Mucosa of rectum (tissue), 2 donors: ENCODE measurements around the gene NME1.

Experiments used
- H3K27ac ChIP-seq, 2 donors: one replicate each; pipeline ENCODE4 v1.7.0; 2013; ENCODE audit warnings: inconsistent platforms in 2 of 2, low read depth in 2 of 2, low read length in 2 of 2
- H3K27me3 ChIP-seq, 2 donors: one replicate each; pipeline ENCODE4 v1.7.0; 2013; ENCODE audit warnings: low read length in 2 of 2; ENCODE audit not compliant: control insufficient read depth in 2 of 2, insufficient read depth in 2 of 2
- H3K36me3 ChIP-seq, 2 donors: one replicate each; pipeline ENCODE4 v1.7.0; 2013; ENCODE audit warnings: low read length in 2 of 2; ENCODE audit not compliant: control insufficient read depth in 2 of 2, insufficient read depth in 2 of 2
- H3K4me1 ChIP-seq, 2 donors: one replicate each; pipeline ENCODE4 v1.7.0; 2013; ENCODE audit warnings: low read length in 2 of 2, mild to moderate bottlenecking in 1 of 2; ENCODE audit not compliant: control insufficient read depth in 2 of 2, insufficient read depth in 2 of 2
- H3K4me3 ChIP-seq, 2 donors: one replicate each; pipeline ENCODE4 v1.7.0; 2013; ENCODE audit warnings: low read length in 2 of 2
- H3K9ac ChIP-seq, 2 donors: one replicate each; pipeline ENCODE4 v1.7.0; 2013; ENCODE audit warnings: low read length in 2 of 2, low read depth in 1 of 2, mild to moderate bottlenecking in 1 of 2
- H3K9me3 ChIP-seq, 2 donors: one replicate each; pipeline ENCODE4 v1.7.0; 2013; ENCODE audit warnings: low read length in 2 of 2; ENCODE audit not compliant: control insufficient read depth in 2 of 2
- donor health status: healthy.
- donor health status: Normal muscosa, but diverticular disease.

The NME1 gene

GRCh38 chr17:51189162-51189561 is 35.8 kb downstream of the NME1 start:
- Histone ChIP-seq H3K36me3 (peaks cover 35 to 47% of the 10 kb centered on the region in 2 donors), H3K27ac (no peak overlapping the region), H3K9ac (no peak overlapping the region), H3K4me1 (no peaks in the 10 kb centered on the region), H3K27me3 (no peaks in the 10 kb centered on the region), H3K9me3 (no peaks in the 10 kb centered on the region), H3K4me3 (no peak overlapping the region)

- Histone ChIP-seq H3K9me3 (no peaks in the 10 kb centered on the region), H3K27me3 (no peaks in the 10 kb centered on the region), H3K36me3 (peaks cover 35 to 44% of the 10 kb centered on the region in 2 donors), H3K27ac (no peak overlapping the region), H3K9ac (no peak overlapping the region), H3K4me1 (no peaks in the 10 kb centered on the region), H3K4me3 (no peak overlapping the region)
These were observed 36.3 kb downstream of the NME1 start for GRCh38 chr17:51189628-51190027.

- Histone ChIP-seq H3K27me3 (no peaks in the 10 kb centered on the region), H3K9me3 (no peaks in the 10 kb centered on the region), H3K4me1 (no peaks in the 10 kb centered on the region), H3K36me3 (peaks cover 34 to 46% of the 10 kb centered on the region in 2 donors), H3K27ac (no peak overlapping the region), H3K4me3 (no peak overlapping the region), H3K9ac (no peak overlapping the region)
These were observed 38.5 kb downstream of the NME1 start for GRCh38 chr17:51191895-51192294.

DNA sequence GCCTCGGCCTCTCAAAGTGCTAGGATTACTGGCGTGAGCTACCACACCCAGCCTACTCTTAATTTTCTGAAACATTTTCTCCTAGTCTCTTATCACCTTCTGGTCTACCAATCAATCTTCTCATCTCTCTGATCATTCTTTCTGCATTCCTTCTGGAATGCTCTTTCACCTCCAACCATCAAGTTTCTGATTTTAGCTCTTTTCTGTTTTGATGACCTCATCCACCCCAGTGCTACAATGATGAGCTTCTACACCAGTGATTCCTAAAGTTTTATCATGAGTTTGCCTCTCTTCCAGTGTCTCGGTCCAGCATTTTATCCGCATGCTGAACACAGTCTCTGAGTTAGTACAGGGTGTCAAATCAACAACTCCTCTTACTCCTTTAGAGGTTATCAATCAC is 44.4 kb downstream of the NME1 start:
- Histone ChIP-seq H3K27me3 (no peaks in the 10 kb centered on the region), H3K9me3 (no peaks in the 10 kb centered on the region), H3K4me3 (no peak overlapping the region), H3K4me1 (no peaks in the 10 kb centered on the region), H3K9ac (no peak overlapping the region), H3K36me3 (peaks cover 34 to 48% of the 10 kb centered on the region in 2 donors), H3K27ac (no peak overlapping the region)

DNA sequence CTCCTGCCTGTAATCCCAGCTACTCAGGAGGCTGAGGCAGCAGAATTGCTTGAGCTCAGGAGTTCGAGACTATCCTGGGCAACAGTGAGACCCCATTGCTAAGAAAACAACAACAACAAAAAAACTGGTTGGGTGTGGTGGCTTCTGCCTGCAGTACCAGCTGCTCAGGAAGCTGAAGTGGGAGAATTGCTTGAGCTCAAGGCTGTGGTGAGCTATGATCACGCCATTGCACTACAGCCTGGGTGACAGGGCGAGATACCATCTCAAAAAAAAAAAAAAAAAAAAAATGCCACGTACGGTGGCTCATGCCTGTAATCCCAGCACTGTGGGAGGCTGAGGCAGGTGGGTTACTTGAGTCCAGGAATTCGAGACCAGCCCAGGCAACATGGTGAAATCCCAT is 46.9 kb downstream of the NME1 start:
- Histone ChIP-seq H3K36me3 (peaks cover 26 to 48% of the 10 kb centered on the region in 2 donors), H3K27me3 (no peaks in the 10 kb centered on the region), H3K9me3 (no peaks in the 10 kb centered on the region)

GRCh38 chr17:51200846-51201245 is 47.5 kb downstream of the NME1 start:
- H3K9ac ChIP-seq: no peak overlapping the region
- H3K27ac ChIP-seq: no peak overlapping the region
- H3K4me1 ChIP-seq: no peaks in the 10 kb centered on the region
- H3K4me3 ChIP-seq: no peak overlapping the region
- peaks cover 27 to 48% of the 10 kb centered on the region in 2 donors for H3K36me3 ChIP-seq
- no peaks in the 10 kb centered on the region for H3K27me3 ChIP-seq
- H3K9me3 ChIP-seq: no peaks in the 10 kb centered on the region

More for the DNA sequence above, 46.9 kb downstream of the NME1 start:
- H3K9ac ChIP-seq: no peak overlapping the region
- no peaks in the 10 kb centered on the region for H3K4me1 ChIP-seq
- H3K4me3 ChIP-seq: no peak overlapping the region
- H3K27ac ChIP-seq: no peak overlapping the region

GRCh38 chr17:51203838-51204237 is 50.5 kb downstream of the NME1 start:
- Histone ChIP-seq H3K27me3 (no peaks in the 10 kb centered on the region), H3K27ac (no peak overlapping the region), H3K36me3 (peaks cover 43 to 59% of the 10 kb centered on the region in 2 donors)

More at GRCh38 chr17:51203838-51204237, 50.5 kb downstream of the NME1 start:
- H3K4me3 ChIP-seq: no peak overlapping the region
- no peaks in the 10 kb centered on the region for H3K4me1 ChIP-seq
- no peak overlapping the region for H3K9ac ChIP-seq
- no peaks in the 10 kb centered on the region for H3K9me3 ChIP-seq
